Right lobe of liver (tissue), 6 donors: Measurements from ENCODE around the gene NFS1. TPM values are rescaled to one million over a fixed set of nuclear protein-coding genes. Genes with fewer than 3 reads are reported as not detected.
A peak's percentile ranks its signal among the peaks of the same experiment; 100 is the strongest.
"Not testable (repeated sequence)": the region's sequence is repeated elsewhere in the genome, so short reads cannot be mapped to it uniquely, and the experiment has no call there.

Source experiments
- ATAC-seq, 4 donors: fragments of 200-7000 bp; cut with Tn5 transposase; one replicate each; pipeline ENCODE4 v1.9.1; 2020; ENCODE audit warnings: mild to moderate bottlenecking in 4 of 4, moderate library complexity in 4 of 4
- DNase-seq, 3 donors: peaks; one replicate each; pipeline ENCODE4 v3.0.0-alpha.2; 2020
- H3K27ac ChIP-seq, 3 donors: fragments of 200-600 bp; one replicate each; pipeline ENCODE4 v1.8.0; 2022
- H3K27me3 ChIP-seq, 2 donors: fragments of 200-600 bp; one replicate each; pipeline ENCODE4 v1.8.0; 2022
- H3K36me3 ChIP-seq, 4 donors: fragments of 200-600 bp; sonication (generic) in 1 of 4; one replicate each; pipeline versions ENCODE4 v1.5.1 to v1.8.0; 2017 to 2022; ENCODE audit warnings: control low read depth in 1 of 4
- H3K4me1 ChIP-seq, 4 donors: fragments of 200-600 bp; sonication (generic) in 1 of 4; one replicate each; pipeline versions ENCODE4 v1.5.1 to v1.8.0; 2017 to 2022; ENCODE audit warnings: control low read depth in 1 of 4
- H3K4me3 ChIP-seq, 3 donors: fragments of 200-600 bp; one replicate each; pipeline ENCODE4 v1.8.0; 2022
- H3K9me3 ChIP-seq, 4 donors: fragments of 200-600 bp; sonication (generic) in 1 of 4; one replicate each; pipeline versions ENCODE4 v1.5.1 to v1.8.0; 2017 to 2022; ENCODE audit warnings: control low read depth in 1 of 4
- CTCF ChIP-seq, 4 donors: fragments of 200-600 bp in 3 of 4; fragments of 450-650 bp in 1 of 4; IDR thresholded peaks; one replicate each; pipeline versions ENCODE4 v1.5.1 to v1.8.0; 2016 to 2022; ENCODE audit warnings: antibody characterized with exemption in 4 of 4, mild to moderate bottlenecking in 2 of 4
- POLR2A ChIP-seq: fragments of 450-650 bp; IDR thresholded peaks from one replicate; pipeline ENCODE4 v1.6.1; 2017; ENCODE audit warnings: antibody characterized with exemption, mild to moderate bottlenecking
- WGBS: methylation state at CpG from one replicate; pipeline ENCODE4 v1.1.6; 2018; ENCODE audit warnings: low coverage, low lambda C conversion rate; ENCODE audit not compliant: insufficient coverage; ENCODE audit errors: missing lambda C conversion rate; 5-methylcytosine and 5-hydroxymethylcytosine counted together
- intact Hi-C, 2 donors: fragments of 100-400 bp; cut with DNase I; formaldehyde crosslinking; loops; one replicate each; pipeline versions ENCODE4 v1.11.2 to v1.14.1; 2022
- total RNA-seq, 6 experiments: library from RNA; depleted of rRNA in 2 of 6; stranded (reverse); fragments of >200 nt in 2 of 6; fragmentation: NEBNext Ultra II Directional in 3 of 6; extraction: Animal tissue kit (Norgen Biotek cat#: 25700) in 3 of 6; gene quantifications; one replicate each; pipeline versions ENCODE4 v1.1.0 to v1.2.4, GENCODE V29; 2016 to 2023
- donor health status: DM: no; HTN: yes; CAD: no.
- donor health status: DM: no; HTN: no; CAD: no.
- donor health status: DM: no; HTN: no; CAD: no.
- donor health status: DM: no; HTN: yes; CAD: no.
- donor health status: DM: no; HTN: yes; CAD: no.

Gene NFS1
- total RNA-seq, 6 experiments from 2014 or later, result 30.9 to 63.7 (median 44.3) TPM

- ATAC-seq, result no peak
- 82% methylated on average over 7 of the region's 7 CpGs for WGBS
- DNase-seq, result no peak
- no peaks in the 10 kb centered on the region for H3K27me3 ChIP-seq
- intact Hi-C loops, result no loop called here
- no peaks in the 10 kb centered on the region for H3K9me3 ChIP-seq
- TF ChIP-seq POLR2A (no peak), CTCF (IDR thresholded peaks at IDR 0.05) (no peak)
- no peak overlapping the region for H3K27ac ChIP-seq
- H3K36me3 ChIP-seq, result peaks cover 8 to 100% (median 89%) of the 10 kb centered on the region in 4 donors
- no peak overlapping the region for H3K4me3 ChIP-seq
- H3K4me1 ChIP-seq, result peaks cover 0 to 12% (median 5%) of the 10 kb centered on the region in 4 donors
Measured at GRCh38 chr20:35729283-35729807, 30.2 kb upstream of the NFS1 start.

- TF ChIP-seq POLR2A (no peak), CTCF (IDR thresholded peaks at IDR 0.05) (no peak)
- intact Hi-C loops, result no loop called here
- peak in 2 of 4 donors; percentile 27 to 34 for ATAC-seq
- Histone ChIP-seq H3K36me3 (peaks cover 18 to 100% (median 87%) of the 10 kb centered on the region in 4 donors), H3K27ac (no peak overlapping the region), H3K27me3 (no peaks in the 10 kb centered on the region), H3K4me3 (no peak overlapping the region), H3K4me1 (peaks cover 0 to 5% (median 2%) of the 10 kb centered on the region in 4 donors), H3K9me3 (no peaks in the 10 kb centered on the region)
- WGBS, result 86% methylated on average over 17 of the region's 20 CpGs
- no peak for DNase-seq
Measured at GRCh38 chr20:35726842-35727711, 27.9 kb upstream of the NFS1 start.

GRCh38 chr20:35724321-35725230 is 25.4 kb upstream of the NFS1 start:
- ATAC-seq (no peak), DNase-seq (no peak)
- 76% methylated on average over 13 of the region's 13 CpGs for WGBS
- intact Hi-C loops, result no loop called here
- Histone ChIP-seq H3K9me3 (no peaks in the 10 kb centered on the region), H3K36me3 (peaks cover 29 to 100% (median 87%) of the 10 kb centered on the region in 4 donors), H3K4me3 (no peak overlapping the region), H3K4me1 (no peaks in the 10 kb centered on the region), H3K27ac (no peak overlapping the region), H3K27me3 (no peaks in the 10 kb centered on the region)
- TF ChIP-seq POLR2A, result no peak
- no peak for TF ChIP-seq CTCF (IDR thresholded peaks at IDR 0.05)

GRCh38 chr20:35723652-35724320 is 24.6 kb upstream of the NFS1 start:
- H3K27me3 ChIP-seq, ATAC-seq, H3K4me3 ChIP-seq, intact Hi-C loops, H3K4me1 ChIP-seq, H3K9me3 ChIP-seq, H3K27ac ChIP-seq, DNase-seq: not testable (repeated sequence)
- WGBS, result 85% methylated on average over 8 of the region's 12 CpGs
- H3K36me3 ChIP-seq, result peaks cover 34 to 100% (median 86%) of the 10 kb centered on the region in 4 donors

- H3K4me3 ChIP-seq, intact Hi-C loops, H3K27me3 ChIP-seq, H3K27ac ChIP-seq, H3K4me1 ChIP-seq, H3K9me3 ChIP-seq, DNase-seq, ATAC-seq: not testable (repeated sequence)
- WGBS, result 77% methylated on average over 4 of the region's 4 CpGs
- peaks cover 34 to 100% (median 83%) of the 10 kb centered on the region in 4 donors for H3K36me3 ChIP-seq
Measured at GRCh38 chr20:35723275-35723639, 24.1 kb upstream of the NFS1 start.
